D341Med (cell line): Measurements from ENCODE around the gene ALK.

Experiments
- DNase-seq: peaks from one replicate; pipeline ENCODE4 v3.0.0; 2012; ENCODE audit warnings: low spot score

ALK gene

DNA sequence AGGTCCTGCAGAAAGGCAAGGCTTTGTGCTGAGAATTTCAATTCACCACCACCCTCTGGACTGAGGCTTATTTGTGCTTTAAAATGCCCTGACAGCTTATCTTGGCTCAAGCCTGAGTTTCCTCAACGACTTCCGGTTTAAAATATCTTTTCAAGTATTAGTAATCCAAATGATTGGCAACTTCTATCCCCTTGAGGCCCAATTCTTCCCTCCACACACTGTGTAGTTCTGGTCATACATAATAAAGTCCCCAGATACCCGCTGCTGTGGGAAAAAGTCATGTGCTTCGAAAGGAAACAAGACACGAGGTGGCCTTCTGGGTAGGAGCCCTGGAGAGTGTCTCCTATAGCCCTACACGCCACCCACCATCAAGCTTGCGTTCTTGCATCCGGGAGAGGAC, 393.4 kb downstream of the ALK start:
- DNase-seq: no peak

DNA sequence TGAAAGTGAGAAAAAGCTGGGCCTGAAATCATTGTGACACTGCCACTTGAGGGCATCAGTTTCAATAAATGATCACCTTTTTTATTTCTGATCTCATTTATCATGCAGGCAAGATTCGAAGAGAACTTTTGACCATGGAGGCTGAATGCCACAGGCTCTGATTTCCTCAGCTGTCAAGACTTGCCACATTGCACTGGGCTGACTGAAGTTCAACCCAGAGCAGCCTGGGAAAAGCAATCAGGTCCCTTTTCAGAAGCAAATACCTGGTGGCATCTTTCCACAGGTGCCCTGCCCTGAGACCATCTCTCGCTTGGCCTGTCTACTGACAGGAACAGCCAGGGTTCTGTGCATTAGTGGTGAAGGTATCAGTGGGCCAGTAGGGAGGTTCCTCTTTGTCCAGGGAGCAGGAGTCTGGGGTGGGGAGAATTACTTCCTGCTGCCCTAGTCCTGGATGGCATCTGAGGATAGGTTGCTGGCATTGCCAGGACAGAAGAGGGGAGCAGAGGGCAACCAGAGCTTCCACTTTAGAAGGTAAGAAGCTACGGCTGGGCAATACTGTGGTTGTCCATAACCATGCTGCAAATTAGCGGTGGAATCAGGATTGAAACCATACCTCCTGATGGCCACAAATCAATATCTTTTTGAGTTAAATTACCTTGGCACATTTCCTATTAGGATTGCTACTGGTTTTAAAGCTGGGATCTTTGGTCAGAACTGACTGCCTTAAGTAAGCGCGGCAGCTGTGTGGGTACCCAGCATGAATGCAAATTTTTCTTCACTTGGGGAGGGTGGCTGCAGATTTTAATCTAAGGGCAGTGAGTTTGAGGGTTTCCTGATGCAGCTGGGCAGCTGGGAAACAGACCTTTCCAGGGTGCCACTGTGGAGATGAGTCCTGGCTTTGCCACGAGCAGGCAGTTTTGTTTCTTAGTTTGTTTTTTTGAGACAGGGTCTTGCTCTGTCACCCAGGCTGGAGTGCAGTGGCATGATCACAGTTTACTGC, 394.5 kb downstream of the ALK start:
- no peak for DNase-seq

DNA sequence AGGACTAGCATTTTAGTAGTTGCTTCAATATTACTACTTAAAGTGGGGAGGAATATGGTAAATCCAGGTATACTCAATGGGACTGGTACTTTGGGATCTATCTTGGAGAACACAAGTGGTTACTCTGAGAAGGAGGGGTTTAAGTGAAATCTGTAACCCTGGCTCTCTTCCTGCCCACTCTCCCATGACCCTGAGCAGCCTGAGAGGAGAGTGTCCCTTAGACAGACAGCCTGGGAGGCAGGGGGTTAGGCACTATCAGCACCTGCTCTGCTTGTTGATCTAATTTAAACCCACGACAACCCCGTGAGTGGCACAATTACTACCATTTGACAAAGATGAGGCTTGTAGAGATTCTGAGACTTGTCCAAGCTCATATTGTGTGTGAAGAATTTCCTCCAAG, 395.5 kb downstream of the ALK start:
- DNase-seq: no peak

DNA sequence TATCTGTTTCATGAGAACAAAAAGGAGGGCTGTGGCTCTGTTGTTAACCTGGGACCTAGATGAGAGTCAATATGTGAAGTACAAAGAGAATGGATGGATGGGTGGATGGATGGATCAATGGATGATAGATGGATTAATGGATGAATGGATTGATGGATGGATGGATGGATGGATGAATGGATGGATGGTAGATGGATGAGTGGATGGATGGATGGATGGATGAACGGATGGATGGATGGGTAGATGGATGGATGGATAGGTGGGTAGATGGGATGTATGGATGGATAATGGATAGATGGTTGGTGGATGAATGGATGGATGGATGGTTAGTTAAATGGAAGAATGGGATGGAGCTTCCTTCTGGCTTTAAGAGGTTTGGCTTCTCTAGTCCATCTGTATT, 396.7 kb downstream of the ALK start:
- DNase-seq: no peak

DNA sequence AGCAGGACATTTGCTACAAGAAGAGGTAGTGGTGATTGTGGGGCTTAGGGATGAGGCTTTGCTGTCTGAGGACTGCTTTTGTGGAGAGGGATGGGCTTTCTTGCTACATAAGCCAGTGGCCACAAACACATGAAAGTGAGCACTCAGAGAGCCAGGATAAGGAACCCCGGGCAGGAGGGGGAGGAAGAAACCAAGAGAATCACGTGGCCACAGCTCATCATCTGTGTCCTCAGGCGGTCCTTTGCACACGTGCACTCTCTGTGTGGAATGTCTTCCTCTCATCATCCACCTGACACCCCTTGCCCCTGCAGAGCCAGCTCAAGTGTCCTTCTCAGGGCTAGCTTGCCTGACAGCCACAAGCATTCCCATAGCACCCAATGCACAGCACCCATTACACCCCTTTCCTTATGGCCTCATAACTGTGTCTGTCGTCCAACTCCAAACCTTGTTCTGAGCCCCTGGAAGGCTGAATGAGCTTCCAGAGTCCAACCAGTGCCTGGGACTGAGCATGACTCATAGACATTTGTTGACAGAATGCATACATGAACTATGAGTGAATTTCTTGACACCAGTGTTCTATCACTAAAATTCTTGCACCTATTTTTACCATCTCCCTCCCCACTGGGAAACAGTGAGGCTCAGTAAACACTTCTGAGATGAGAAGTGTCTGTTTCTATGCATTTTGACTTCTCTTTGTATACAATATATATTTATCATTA, 398.3 kb downstream of the ALK start:
- no peak for DNase-seq

DNA sequence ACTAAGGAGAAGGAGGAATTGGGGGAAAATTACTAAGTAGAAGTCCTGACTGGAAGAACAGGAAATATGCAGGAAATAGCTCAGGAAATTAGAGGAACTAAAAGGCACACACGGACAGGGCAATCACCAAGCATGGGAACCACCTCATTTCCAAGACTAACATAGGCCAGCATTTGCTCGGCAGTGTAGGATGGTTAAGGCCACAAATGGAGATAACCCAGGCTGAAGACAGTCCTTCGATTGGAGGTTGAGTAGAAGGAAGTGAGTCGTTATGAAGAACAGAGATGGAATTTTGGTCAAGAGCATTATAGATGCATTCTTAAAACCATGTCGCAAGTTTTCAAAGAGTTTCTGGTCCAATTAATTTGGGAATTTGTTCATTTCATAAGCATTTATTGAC, 401.4 kb downstream of the ALK start:
- no peak for DNase-seq

DNA sequence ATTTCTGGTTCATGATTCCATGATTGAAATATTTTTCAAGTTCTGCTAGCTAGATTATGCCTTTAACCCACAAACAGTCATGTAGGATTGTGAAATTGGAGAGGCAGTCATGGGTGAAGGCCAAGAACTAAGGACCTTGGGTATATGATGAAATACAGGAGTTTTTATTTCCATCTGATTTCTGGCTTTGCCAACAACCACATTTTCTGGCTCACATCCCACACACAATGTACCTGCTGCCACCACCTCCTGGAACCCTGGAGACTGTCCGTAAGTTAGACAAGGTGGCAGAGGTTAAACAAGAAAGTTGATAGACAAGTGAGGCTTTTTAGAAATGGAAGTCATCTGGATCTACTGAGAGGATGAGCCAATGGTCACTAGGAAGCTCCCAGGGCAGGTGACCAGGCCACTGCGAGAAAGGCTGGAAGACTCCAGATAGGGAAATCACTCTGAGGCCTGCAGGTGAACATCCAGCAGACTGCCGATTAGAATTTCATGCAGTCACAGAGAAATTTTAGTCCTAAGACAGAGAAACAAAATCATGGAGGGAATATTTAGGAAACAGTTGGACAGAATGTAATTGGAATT, 402.0 kb downstream of the ALK start:
- DNase-seq: no peak

DNA sequence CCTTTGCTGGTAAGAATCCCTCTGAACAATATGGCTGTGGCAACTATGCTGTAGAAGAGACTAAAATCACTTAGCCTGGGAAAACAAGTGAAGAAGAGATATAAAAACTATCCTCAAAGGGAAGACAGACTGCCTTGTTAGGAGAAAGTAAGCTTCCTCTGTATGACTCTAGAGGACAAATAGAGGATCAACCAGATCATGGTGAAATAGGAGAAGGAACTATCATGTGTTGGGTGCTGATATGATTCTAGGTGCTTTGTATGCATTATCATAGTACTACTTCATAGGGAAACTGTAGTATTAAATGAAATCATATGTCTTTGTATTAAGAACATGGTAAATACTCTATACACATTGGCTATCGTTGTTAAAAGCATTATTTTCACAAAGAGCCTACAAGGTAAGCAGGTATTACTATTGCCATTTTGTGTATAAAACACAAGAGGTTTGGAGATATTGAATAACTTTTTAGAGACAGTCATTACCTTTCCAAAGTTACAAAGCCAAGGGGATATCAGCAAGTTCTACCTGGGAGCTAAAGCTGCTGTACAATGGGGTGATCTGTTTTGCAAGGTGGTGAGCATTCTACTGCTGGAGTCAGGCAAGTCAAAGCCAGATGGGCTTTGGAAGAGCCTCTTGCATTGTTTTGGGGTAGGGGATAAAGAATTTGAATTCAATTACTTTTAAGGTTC, 402.6 kb downstream of the ALK start:
- no peak for DNase-seq

DNA sequence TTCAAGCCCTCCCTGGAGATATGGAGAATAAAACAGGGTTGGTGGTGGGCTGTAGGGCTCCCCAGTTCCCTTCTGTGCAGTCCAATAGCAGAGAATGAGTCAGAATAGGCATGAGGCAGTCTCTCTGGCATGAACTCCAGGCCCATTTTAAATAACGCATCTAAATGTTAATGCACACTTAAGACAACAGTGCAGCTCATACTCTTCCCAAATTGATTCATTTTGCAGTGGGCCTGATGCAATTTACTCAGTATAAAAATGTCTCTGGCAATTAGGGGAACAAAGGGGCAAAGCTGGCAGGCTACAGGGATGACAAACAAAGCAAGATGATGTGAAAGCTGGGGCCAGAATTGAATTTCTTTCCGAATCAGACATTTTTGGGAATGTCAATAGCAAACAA, 403.4 kb downstream of the ALK start:
- DNase-seq: no peak

DNA sequence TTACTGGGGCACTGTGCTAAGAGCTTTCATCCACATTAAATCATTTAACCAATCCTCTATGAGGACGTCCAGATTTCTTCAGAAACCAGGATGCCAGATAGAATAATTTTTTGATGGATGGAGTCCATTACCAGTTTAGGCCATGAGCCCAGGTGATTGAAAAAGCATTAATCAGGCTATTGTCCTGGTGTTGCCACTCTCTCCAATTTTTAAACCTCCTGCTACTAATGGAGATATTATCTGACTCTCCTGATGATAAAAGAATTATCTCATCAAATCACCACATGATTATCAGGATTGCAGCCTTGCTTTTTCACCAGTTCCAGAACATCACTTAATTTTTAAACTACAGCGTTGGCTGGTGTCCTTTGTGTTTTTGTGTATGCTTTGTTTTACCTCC, 404.0 kb downstream of the ALK start:
- no peak for DNase-seq

DNA sequence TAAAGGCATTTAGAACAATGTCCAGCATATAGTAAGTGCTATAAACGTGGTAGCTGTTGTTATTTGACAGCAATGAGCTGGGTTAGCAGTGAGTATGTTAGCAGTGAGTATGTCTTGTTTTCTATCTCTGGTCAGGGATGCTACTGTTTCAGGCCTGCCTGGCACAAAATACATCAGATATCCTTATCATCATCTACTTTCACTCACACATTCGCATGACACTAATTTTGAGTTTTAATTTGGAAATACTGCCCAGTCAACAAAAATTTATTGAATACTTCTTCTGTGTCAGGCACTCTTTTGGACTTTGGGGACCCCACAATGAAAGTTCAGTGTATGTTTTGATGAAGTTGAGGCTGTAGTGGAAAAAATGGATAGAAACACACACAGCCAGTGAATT, 404.6 kb downstream of the ALK start:
- no peak for DNase-seq

DNA sequence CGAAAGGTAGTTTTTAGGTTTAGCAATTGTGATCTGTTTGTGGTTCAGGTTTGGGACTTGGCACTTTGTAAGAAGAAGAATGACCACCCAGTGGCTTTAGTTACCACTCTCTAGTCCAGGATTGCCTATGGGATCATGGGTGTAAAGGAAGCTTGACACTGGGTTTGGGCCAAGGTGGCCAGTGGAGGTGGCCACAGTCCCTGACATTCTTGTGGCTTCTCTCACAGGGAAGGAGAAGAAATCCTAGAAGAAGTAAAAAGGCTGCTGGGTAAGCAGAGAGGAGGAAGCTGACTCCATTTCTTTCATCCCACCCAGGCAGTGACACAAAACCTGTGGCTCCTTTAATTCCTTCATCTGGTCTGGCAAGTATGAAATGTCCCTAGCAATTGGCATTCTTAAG, 411.5 kb downstream of the ALK start:
- no peak for DNase-seq

DNA sequence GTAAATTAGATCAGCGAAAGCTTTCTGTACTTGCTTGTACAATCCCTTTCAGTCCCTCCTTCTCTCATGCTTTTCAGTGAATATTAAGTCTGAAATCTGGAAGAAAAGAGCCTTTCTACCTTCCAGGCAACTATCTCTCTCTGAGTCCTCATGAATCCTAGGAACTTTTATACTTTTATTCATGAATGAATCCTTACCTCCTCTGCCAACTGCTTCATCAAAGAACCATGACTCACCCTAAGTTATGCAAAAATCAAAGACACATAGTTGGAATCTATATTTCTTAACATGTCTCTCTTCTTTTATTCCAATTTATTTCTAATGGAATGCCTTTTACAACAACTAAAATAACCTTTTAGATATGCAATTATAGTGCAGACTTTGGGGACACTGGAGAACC, 412.0 kb downstream of the ALK start:
- no peak for DNase-seq

DNA sequence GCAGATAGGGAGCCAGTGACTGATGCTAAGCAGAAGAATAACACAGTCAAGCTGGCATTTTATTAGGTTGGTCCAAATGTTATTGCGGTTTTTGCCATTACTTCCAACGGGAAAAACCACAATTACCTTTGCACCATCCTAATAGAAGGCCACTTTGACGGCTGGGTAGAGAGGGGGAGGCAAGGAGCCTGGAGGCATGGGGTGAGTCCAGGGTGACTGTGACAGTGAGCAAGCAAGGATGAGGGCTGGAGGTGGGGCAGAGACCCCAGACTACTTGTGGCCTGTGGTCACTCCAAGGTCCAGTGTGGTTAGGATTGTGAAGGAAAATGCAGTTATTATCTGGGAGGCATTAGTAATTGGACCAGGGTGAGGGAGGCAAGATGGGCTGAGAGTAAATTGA, 416.6 kb downstream of the ALK start:
- no peak for DNase-seq

DNA sequence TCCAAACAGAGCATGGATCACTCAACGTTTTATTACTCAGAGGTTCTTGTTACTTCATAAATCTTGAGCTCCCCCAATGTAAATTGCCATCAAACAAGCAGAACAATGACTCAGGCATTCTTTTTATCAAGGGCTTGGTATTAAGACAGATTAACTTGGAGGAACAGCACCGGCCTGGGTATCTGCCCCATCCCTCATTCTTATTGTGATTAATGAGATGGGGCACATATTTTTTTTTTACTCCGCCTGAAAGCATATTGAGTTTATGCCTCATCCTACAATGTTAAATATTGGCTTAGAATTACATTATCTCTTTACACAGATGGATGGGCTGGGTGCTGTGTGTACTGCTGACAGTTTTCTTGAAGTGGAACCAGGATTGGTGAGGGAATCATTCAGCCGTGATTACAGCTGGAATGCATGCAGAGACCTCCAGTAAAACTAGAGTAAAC, 418.9 kb downstream of the ALK start:
- DNase-seq: no peak

DNA sequence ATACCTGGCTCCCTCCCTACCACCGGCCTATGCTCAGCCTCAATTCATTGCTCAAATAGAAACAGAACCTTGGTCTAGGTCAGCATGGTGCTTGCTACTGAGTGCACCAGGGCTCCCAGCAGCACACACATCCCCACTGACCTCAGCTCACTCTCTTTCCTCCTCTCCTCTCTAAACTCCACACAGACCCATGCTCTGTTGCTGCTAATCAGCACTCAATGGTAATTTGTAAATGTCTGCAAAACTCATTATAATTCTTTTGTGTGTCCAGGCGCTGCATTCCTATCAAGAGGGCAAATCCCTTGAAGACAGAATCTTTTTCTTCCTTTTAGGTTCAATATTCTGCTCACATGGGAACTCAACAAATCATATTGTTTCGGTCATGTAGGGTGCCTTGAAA, 424.0 kb downstream of the ALK start:
- DNase-seq: no peak

DNA sequence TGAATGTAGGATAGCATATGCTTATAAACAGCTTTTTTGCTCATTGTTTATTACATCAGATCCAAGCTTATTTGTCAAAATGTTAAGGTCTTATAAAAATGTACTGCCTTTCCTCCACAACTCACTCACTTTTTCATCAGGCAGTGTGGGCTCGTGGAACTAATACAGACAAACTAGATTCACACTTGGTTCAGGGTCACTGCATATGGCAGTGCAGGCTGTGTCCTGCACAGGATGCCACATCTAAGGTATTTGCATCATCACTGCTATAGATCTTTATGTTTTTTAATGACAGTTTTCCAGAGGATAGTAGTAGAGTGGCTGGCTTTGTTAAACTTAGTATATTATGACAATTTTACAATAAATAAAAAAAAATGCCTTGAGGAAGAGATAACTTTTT, 425.2 kb downstream of the ALK start:
- no peak for DNase-seq

DNA sequence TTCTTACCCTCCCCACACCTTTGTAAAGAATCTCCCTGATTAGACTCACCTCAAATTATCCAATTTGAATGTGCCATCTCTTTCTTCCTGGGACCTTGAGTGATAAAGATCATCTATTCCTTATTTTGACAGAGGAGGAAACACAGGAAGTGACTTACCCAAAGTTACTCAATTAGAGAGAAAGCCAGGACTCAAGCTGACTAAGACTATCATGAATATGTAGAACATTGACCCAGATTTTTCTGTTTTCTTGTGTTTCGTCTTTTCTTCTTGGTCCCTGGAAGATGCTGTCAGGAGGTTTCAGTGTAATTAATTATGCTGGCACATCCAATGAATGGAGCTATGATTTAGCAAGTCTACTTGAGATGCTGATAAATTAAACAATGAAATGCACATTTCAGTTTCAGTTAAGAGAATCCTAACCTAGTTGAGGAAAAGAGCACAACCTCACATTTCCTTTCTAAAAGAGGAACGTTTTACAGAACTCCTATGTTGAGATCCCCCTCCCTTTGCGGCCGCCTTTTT, 425.8 kb downstream of the ALK start:
- no peak for DNase-seq

DNA sequence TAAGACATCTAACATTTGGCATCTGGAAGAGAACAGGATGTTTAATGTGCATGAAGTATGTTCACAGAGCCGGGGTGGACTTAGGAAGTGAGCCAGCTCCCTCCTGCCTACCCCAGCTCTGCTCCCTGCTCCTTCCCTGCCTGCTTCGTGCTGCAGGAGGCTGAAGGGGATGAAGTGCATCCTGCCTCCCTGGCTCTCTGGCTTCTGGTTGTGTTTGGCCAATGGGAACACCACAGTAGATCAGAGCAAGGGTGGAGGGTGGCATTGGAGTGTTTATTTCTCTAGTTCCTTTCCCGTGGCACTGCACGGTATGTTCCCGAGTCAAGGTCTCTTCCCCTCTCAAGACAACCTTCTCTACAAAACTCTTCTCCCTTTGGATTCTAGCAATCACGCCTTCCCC, 426.3 kb downstream of the ALK start:
- no peak for DNase-seq

DNA sequence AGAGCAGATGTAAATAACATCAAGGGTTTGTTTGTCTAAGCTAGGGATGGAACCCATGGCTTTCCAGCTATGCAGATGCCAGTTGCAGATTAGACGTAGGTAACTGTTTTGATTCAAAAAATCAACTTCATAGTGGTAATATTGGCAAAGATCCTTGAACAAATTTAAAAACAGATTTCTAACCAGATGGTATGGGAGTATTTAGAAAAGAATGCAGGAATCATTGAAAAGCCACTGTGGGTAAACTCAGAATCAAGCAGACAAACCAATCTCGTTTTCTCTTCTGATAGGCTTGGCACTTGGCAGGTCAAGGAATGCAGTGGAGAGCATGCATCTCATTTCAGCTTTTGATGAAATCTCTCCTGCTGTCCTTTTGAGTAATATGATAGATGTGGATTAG, 428.7 kb downstream of the ALK start:
- no peak for DNase-seq

DNA sequence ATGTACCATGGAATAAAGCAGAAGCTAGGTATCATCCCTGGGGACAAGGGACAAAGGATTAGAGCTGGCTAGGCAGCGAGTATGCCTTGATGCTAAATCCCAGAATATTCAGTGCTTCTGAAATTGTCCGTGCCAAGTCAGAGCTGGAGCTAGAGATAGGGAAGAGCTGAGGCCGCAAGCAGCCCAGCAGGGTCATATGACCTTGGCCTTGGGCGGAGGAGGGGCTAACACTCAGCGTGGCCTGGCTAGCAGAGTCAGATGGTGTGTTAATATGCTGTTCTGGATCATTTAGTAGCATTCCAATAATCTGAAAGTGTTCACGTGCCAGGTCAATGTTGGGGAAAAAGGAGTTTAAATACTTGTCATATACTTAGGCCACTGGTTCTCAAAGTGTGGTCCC, 431.3 kb downstream of the ALK start:
- peak; percentile 26 for DNase-seq

DNA sequence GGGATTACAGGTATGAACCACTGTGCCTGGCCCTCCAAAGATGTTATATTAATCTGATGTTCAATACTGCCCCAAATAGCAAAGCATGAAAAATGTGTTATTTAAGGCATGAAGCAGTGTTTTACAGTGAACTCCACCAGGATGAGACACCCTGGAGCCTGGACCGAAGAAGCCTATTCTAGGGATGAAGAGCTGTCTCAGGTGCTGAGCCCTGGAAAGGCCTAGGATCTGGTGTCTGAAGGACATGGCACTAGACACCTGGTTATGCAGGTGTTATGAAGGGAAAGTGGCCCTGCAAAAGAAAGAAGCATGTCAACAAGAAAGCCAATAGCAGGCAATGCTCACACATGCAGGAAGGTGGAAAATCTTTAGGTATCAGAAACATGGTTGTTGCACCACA, 431.8 kb downstream of the ALK start:
- no peak for DNase-seq
